ENCODE data around the gene IGDCC3.
A peak's percentile ranks its signal among the peaks of the same experiment; 100 is the strongest.
"Not testable (repeated sequence)": the region's sequence is repeated elsewhere in the genome, so short reads cannot be mapped to it uniquely, and the experiment has no call there.

IGDCC3 gene

GRCh38 chr15:65399001-65399706 lies 21.4 kb upstream of the IGDCC3 start:
- Histone ChIP-seq H3K9ac (ENCODE audit: low read depth, low read length) (no peak overlapping the region), H3K9me3 (ENCODE audit: control insufficient read depth, insufficient read depth, low read length) (no peaks in the 10 kb centered on the region), H3K4me1 (ENCODE audit: insufficient read depth, low read length) (peaks cover 13% of the 10 kb centered on the region), H3K36me3 (ENCODE audit: insufficient read depth, low read length) (no peaks in the 10 kb centered on the region)

DNA sequence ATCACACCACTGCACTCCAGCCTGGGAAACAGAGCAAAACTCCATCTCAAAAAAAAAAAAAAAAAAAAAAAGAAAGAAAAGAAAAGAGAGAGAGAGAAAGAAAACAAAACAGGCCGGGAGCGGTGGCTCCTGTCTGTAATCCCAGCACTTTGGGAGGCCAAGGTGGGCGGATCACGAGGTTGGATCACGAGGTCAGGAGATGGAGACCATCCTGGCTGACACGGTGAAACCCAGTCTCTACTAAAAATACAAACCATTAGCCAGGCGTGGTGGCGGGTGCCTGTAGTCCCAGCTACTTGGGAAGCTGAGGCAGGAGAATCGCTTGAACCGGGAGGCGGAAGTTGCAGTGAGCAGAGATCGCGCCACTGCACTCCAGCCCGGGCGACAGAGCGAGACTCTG lies 20.7 kb upstream of the IGDCC3 start:
- not testable (repeated sequence) for H3K4me1 ChIP-seq (ENCODE audit: insufficient read depth, low read length); H3K9me3 ChIP-seq (ENCODE audit: control insufficient read depth, insufficient read depth, low read length); H3K36me3 ChIP-seq (ENCODE audit: insufficient read depth, low read length); H3K9ac ChIP-seq (ENCODE audit: low read depth, low read length)

DNA sequence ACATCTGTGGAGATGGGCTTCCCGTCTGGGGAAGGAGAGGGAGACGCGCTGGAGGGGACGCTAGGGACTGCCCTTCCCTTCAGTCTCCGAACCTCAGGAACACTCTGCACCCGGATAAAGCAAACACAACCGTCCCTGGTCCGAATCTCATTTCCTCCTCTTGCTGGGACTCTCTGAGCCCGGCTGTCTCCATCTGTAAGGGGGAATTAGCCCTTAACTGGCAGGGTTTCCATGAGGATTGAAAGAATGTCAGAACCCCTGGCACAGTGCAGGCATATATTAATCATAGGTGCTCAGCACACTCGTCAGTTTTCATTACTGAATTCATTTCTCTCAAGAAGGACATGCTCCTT lies 19.1 kb upstream of the IGDCC3 start:
- H3K36me3 ChIP-seq (ENCODE audit: insufficient read depth, low read length): no peaks in the 10 kb centered on the region
- H3K9ac ChIP-seq (ENCODE audit: low read depth, low read length): peak overlapping the region; percentile 43; the same call in 1 of the 2 replicates
- H3K4me1 ChIP-seq (ENCODE audit: insufficient read depth, low read length): peaks cover 7% of the 10 kb centered on the region
- no peaks in the 10 kb centered on the region for H3K9me3 ChIP-seq (ENCODE audit: control insufficient read depth, insufficient read depth, low read length)

GRCh38 chr15:65396283-65396964 lies 18.6 kb upstream of the IGDCC3 start:
- H3K9ac ChIP-seq (ENCODE audit: low read depth, low read length): peak overlapping the region; percentile 43; the same call in 1 of the 2 replicates

DNA sequence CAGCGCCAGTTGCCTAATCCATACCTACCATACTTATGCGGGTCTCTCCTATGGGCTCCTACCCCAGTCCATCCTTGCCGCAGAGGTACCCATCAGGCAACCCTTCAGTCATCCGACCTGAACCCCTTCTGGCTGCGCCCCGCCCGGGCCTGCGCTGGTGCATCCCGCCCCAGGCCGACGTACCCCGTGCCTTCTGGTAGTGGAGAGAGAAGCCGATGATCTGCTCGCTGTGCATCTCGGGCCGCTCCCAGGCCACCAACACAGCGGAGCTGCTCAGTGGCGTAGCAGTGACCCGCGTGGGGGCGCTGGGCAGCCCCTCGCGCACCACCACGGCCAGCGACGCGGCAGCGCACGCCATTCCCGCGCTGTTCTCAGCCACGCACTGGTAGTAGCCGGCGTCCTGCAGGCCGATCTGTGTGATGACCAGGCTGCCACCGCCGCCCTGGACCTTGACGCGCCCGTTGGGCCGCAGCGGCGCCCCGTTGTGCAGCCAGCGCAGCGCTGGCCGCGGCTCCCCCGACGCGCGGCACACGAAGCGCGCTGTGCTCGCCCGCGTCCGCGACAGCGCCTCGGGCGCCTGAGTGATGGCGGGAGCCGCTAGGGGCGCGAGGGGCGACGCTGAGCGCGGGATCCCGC lies 17.9 kb upstream of the IGDCC3 start:
- no peaks in the 10 kb centered on the region for H3K9me3 ChIP-seq (ENCODE audit: control insufficient read depth, insufficient read depth, low read length)
- H3K9ac ChIP-seq (ENCODE audit: low read depth, low read length): no peak overlapping the region; the same call in 1 of the 2 replicates
- no peaks in the 10 kb centered on the region for H3K36me3 ChIP-seq (ENCODE audit: insufficient read depth, low read length)
- H3K4me1 ChIP-seq (ENCODE audit: insufficient read depth, low read length): no peaks in the 10 kb centered on the region

More at GRCh38 chr15:65396283-65396964, 18.6 kb upstream of the IGDCC3 start:
- no peaks in the 10 kb centered on the region for H3K9me3 ChIP-seq (ENCODE audit: control insufficient read depth, insufficient read depth, low read length)
- no peaks in the 10 kb centered on the region for H3K36me3 ChIP-seq (ENCODE audit: insufficient read depth, low read length)
- H3K4me1 ChIP-seq (ENCODE audit: insufficient read depth, low read length): peaks cover 4% of the 10 kb centered on the region; the same call in 1 of the 2 replicates

DNA sequence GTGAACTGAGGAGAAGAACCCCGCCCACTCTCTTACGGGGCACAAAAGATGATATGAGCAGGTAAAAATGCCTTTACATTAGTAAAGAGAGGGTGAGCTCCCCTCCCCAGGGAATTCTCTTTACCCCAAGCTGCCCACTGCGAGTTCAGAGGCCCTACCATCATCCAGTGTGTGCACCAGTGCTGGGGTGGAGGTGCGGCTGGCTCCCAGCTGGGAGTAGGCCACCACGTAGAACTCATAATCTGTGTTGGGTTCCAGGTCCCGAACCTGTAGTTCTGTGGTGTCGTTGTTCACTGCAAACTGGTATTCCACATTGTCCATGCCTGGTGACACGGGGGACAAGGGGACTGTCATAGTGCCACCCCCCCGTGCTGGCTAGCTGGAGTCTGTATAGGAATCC lies 17.1 kb upstream of the IGDCC3 start:
- no peaks in the 10 kb centered on the region for H3K9me3 ChIP-seq (ENCODE audit: control insufficient read depth, insufficient read depth, low read length)
- H3K9ac ChIP-seq (ENCODE audit: low read depth, low read length): no peak overlapping the region
- peaks cover 4% of the 10 kb centered on the region; the same call in 1 of the 2 replicates for H3K4me1 ChIP-seq (ENCODE audit: insufficient read depth, low read length)
- no peaks in the 10 kb centered on the region for H3K36me3 ChIP-seq (ENCODE audit: insufficient read depth, low read length)

DNA sequence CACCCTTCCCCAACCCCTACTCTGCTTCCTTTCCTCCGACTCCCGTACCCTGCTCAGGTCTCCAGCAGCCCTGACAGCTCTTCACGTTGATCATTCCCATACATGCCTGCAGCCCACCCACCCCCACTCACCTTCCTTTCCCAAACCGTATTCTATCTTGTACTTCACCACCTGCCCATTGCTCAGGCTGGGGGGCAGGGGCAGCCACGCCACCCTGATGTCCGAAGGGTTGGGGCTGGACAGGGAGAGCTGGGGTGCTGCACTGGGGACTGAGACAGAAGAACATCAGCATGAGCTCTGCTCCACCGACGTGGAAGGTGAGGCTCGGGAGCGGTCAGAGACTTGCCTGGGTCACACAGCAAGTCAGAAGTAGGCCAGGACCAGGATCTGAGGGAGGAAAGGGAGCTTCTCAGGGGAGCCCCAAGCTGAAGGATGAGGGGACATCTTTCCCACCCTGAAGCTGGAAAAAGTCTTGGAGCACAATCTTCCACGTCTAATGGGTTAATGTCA lies 16.5 kb upstream of the IGDCC3 start:
- Histone ChIP-seq H3K9me3 (ENCODE audit: control insufficient read depth, insufficient read depth, low read length) (no peaks in the 10 kb centered on the region), H3K9ac (ENCODE audit: low read depth, low read length) (no peak overlapping the region), H3K4me1 (ENCODE audit: insufficient read depth, low read length) (peaks cover 8% of the 10 kb centered on the region), H3K36me3 (ENCODE audit: insufficient read depth, low read length) (no peaks in the 10 kb centered on the region)

DNA sequence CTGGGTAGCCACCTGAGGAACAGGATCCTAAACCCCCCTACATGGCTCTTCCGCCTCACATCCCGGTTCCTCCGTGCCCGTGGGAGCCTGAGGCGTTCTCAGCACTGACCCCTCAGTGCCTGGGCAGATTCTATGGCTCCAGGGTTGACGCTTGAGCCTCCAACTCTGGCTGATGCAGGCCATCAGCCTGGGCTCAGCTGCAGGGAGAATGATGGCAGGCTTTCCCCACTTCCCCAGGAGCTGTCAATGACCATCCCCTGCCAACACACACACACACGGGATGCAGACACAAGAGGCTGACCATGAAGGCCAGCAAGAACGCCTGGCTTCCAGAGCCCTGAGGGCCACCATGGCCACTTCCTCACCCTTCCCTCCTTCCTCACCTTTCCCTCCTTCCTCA lies 15.8 kb upstream of the IGDCC3 start:
- Histone ChIP-seq H3K9ac (ENCODE audit: low read depth, low read length) (no peak overlapping the region), H3K9me3 (ENCODE audit: control insufficient read depth, insufficient read depth, low read length) (no peaks in the 10 kb centered on the region), H3K4me1 (ENCODE audit: insufficient read depth, low read length) (peaks cover 8% of the 10 kb centered on the region), H3K36me3 (ENCODE audit: insufficient read depth, low read length) (no peaks in the 10 kb centered on the region)

DNA sequence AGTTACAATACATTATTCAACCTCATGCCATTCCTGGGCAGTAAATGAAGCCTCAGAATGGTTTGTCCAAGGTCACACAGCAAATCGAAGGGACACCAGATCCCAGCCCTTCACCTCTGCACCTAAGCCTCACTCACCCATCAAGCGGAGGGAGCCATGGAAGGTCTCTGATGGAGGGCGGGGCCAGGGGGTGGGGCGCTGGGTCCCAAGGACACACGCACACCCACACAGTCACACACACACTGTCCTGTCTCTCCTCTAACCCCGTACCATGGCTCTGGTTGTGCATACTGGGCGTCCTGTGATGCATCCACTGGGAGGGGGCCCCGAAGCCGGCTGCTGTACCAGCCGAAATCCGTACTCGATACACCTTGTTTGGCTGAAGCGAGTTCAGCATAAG lies 15.3 kb upstream of the IGDCC3 start:
- Histone ChIP-seq H3K4me1 (ENCODE audit: insufficient read depth, low read length) (peaks cover 8% of the 10 kb centered on the region), H3K9me3 (ENCODE audit: control insufficient read depth, insufficient read depth, low read length) (no peaks in the 10 kb centered on the region), H3K36me3 (ENCODE audit: insufficient read depth, low read length) (no peaks in the 10 kb centered on the region), H3K9ac (ENCODE audit: low read depth, low read length) (no peak overlapping the region)

- H3K36me3 ChIP-seq (ENCODE audit: insufficient read depth, low read length): no peaks in the 10 kb centered on the region
These were observed 14.6 kb upstream of the IGDCC3 start for GRCh38 chr15:65392368-65392767.

GRCh38 chr15:65391732-65392131 lies 13.9 kb upstream of the IGDCC3 start:
- Histone ChIP-seq H3K36me3 (ENCODE audit: insufficient read depth, low read length) (no peaks in the 10 kb centered on the region), H3K4me1 (ENCODE audit: insufficient read depth, low read length) (peaks cover 8% of the 10 kb centered on the region), H3K9me3 (ENCODE audit: control insufficient read depth, insufficient read depth, low read length) (no peaks in the 10 kb centered on the region), H3K9ac (ENCODE audit: low read depth, low read length) (no peak overlapping the region)

More at GRCh38 chr15:65392368-65392767, 14.6 kb upstream of the IGDCC3 start:
- H3K4me1 ChIP-seq (ENCODE audit: insufficient read depth, low read length): peaks cover 8% of the 10 kb centered on the region
- no peak overlapping the region for H3K9ac ChIP-seq (ENCODE audit: low read depth, low read length)
- no peaks in the 10 kb centered on the region for H3K9me3 ChIP-seq (ENCODE audit: control insufficient read depth, insufficient read depth, low read length)

GRCh38 chr15:65390447-65390846 lies 12.6 kb upstream of the IGDCC3 start:
- Histone ChIP-seq H3K4me1 (ENCODE audit: insufficient read depth, low read length) (peaks cover 8% of the 10 kb centered on the region), H3K36me3 (ENCODE audit: insufficient read depth, low read length) (no peaks in the 10 kb centered on the region), H3K9ac (ENCODE audit: low read depth, low read length) (no peak overlapping the region), H3K9me3 (ENCODE audit: control insufficient read depth, insufficient read depth, low read length) (no peaks in the 10 kb centered on the region)

- H3K9me3 ChIP-seq (ENCODE audit: control insufficient read depth, insufficient read depth, low read length): no peaks in the 10 kb centered on the region
- H3K4me1 ChIP-seq (ENCODE audit: insufficient read depth, low read length): peaks cover 16% of the 10 kb centered on the region
- no peak overlapping the region for H3K9ac ChIP-seq (ENCODE audit: low read depth, low read length)
- no peaks in the 10 kb centered on the region for H3K36me3 ChIP-seq (ENCODE audit: insufficient read depth, low read length)
These were observed 11.4 kb upstream of the IGDCC3 start for GRCh38 chr15:65389226-65389625.

- H3K9ac ChIP-seq (ENCODE audit: low read depth, low read length): no peak overlapping the region
- no peaks in the 10 kb centered on the region for H3K36me3 ChIP-seq (ENCODE audit: insufficient read depth, low read length)
- H3K9me3 ChIP-seq (ENCODE audit: control insufficient read depth, insufficient read depth, low read length): no peaks in the 10 kb centered on the region
- peaks cover 16% of the 10 kb centered on the region for H3K4me1 ChIP-seq (ENCODE audit: insufficient read depth, low read length)
These were observed 10.7 kb upstream of the IGDCC3 start for GRCh38 chr15:65388306-65389080.

All from ES-I3 (cell line).